ENCODE results near the gene CTIF.
A peak's percentile ranks its signal among the peaks of the same experiment; 100 is the strongest.

CTIF gene

GRCh38 chr18:48621815-48622555 is 83.2 kb downstream of the CTIF start:
- no peak for DNase-seq (ENCODE audit: low spot score)

GRCh38 chr18:48622911-48623431 is 84.1 kb downstream of the CTIF start:
- DNase-seq (ENCODE audit: low spot score), result no peak

- DNase-seq (ENCODE audit: low spot score), result no peak
These were observed 84.8 kb downstream of the CTIF start for GRCh38 chr18:48623468-48624235.

- no peak for DNase-seq (ENCODE audit: low spot score)
These were observed 86.0 kb downstream of the CTIF start for GRCh38 chr18:48624856-48625255.

GRCh38 chr18:48627216-48627615 is 88.4 kb downstream of the CTIF start:
- no peak for DNase-seq (ENCODE audit: low spot score)

- DNase-seq (ENCODE audit: low spot score), result peak; percentile 23
These were observed 91.0 kb downstream of the CTIF start for GRCh38 chr18:48629730-48630324.

GRCh38 chr18:48631851-48632250 is 93.0 kb downstream of the CTIF start:
- no peak for DNase-seq (ENCODE audit: low spot score)

- no peak for DNase-seq (ENCODE audit: low spot score)
These were observed 93.9 kb downstream of the CTIF start for GRCh38 chr18:48632676-48633257.

- DNase-seq (ENCODE audit: low spot score), result no peak
These were observed 95.7 kb downstream of the CTIF start for GRCh38 chr18:48634491-48634890.

- no peak for DNase-seq (ENCODE audit: low spot score)
These were observed 96.1 kb downstream of the CTIF start for GRCh38 chr18:48634975-48635374.

GRCh38 chr18:48635806-48636205 is 97.0 kb downstream of the CTIF start:
- no peak for DNase-seq (ENCODE audit: low spot score)

- DNase-seq (ENCODE audit: low spot score), result no peak
These were observed 97.6 kb downstream of the CTIF start for GRCh38 chr18:48636436-48636835.

- DNase-seq (ENCODE audit: low spot score), result no peak
These were observed 98.5 kb downstream of the CTIF start for GRCh38 chr18:48637081-48637990.

- no peak for DNase-seq (ENCODE audit: low spot score)
These were observed 99.6 kb downstream of the CTIF start for GRCh38 chr18:48638451-48638850.

GRCh38 chr18:48638896-48639771 is 100.3 kb downstream of the CTIF start:
- DNase-seq (ENCODE audit: low spot score), result no peak

GRCh38 chr18:48639772-48640432 is 101.1 kb downstream of the CTIF start:
- DNase-seq (ENCODE audit: low spot score), result no peak

- no peak for DNase-seq (ENCODE audit: low spot score)
These were observed 101.9 kb downstream of the CTIF start for GRCh38 chr18:48640566-48641270.

- DNase-seq (ENCODE audit: low spot score), result no peak
These were observed 103.2 kb downstream of the CTIF start for GRCh38 chr18:48641981-48642380.

- DNase-seq (ENCODE audit: low spot score), result no peak
These were observed 103.7 kb downstream of the CTIF start for GRCh38 chr18:48642503-48642902.
